ENCODE data around the gene AKAP9.
"Not testable (repeated sequence)": the region's sequence is repeated elsewhere in the genome, so short reads cannot be mapped to it uniquely, and the experiment has no call there.

The AKAP9 gene

DNA sequence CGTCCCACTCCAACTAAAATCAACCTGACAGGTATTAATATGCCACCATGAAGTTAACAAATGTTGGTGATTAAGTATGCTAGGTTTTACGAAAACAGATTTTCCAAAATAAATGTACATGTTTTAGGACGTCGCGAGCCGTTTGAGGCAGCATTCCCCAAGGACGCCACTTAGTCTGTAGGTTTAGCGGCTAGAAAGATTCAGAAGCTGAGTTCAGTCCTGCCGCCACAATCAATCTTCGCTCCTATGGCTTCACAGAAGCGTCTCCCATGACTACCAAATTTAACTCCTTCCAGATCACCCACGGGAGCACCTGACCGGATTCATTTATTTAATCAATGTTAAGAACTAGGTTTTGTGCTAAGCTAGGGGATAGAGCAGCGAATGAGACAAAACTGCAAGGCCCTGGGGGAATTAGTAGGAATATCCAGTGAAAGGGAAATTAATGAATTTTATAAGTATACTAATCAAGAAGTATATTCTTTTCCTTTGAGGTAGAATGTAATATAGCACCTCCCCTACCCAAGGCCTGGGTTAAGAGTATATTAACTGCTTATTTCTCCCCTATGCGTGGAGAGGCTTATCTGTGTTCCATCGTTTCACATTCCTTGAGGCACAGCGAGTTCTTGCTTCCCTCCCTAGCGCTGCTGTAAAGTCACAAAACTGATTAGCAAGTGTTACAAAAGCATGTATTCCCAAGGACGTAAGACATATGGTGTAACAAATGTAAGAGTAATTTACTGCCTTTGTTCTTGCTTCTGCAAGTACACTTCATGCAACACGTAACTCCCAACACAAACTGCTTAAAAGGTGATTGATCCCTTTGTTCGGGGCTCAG lies 194.6 kb downstream of the AKAP9 start:
- DNase-seq: no peak

GRCh38 chr7:92137557-92137956 lies 196.9 kb downstream of the AKAP9 start:
- no peak for DNase-seq

DNA sequence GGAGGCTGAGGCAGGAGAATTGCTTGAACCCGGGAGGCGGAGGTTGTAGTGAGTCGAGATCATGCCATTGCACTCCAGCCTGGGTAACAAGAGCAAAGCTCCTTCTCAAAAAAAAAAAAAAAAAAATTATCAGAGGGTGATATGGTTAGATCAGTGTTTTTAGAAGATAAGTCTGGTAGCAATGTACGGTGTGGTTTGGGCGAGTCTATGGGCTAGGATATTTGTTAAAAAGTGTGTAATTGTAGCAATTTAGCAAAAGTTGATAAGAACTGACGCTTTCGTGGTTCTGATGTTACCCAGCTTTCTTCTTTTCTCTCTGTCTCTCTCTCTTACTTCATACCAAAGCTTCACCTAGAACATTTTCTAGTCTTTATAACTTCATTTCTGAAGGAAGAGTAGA lies 200.5 kb downstream of the AKAP9 start:
- DNase-seq: no peak

GRCh38 chr7:92142791-92143190 lies 202.1 kb downstream of the AKAP9 start:
- DNase-seq: not testable (repeated sequence)

GRCh38 chr7:92143192-92143880 lies 202.7 kb downstream of the AKAP9 start:
- not testable (repeated sequence) for DNase-seq

GRCh38 chr7:92149736-92150239 lies 209.1 kb downstream of the AKAP9 start:
- DNase-seq: no peak

- DNase-seq: no peak
These were observed 209.9 kb downstream of the AKAP9 start for GRCh38 chr7:92150450-92151017.

- no peak for DNase-seq
These were observed 214.6 kb downstream of the AKAP9 start for GRCh38 chr7:92155108-92155739.

GRCh38 chr7:92156990-92157389 lies 216.3 kb downstream of the AKAP9 start:
- DNase-seq: no peak

DNA sequence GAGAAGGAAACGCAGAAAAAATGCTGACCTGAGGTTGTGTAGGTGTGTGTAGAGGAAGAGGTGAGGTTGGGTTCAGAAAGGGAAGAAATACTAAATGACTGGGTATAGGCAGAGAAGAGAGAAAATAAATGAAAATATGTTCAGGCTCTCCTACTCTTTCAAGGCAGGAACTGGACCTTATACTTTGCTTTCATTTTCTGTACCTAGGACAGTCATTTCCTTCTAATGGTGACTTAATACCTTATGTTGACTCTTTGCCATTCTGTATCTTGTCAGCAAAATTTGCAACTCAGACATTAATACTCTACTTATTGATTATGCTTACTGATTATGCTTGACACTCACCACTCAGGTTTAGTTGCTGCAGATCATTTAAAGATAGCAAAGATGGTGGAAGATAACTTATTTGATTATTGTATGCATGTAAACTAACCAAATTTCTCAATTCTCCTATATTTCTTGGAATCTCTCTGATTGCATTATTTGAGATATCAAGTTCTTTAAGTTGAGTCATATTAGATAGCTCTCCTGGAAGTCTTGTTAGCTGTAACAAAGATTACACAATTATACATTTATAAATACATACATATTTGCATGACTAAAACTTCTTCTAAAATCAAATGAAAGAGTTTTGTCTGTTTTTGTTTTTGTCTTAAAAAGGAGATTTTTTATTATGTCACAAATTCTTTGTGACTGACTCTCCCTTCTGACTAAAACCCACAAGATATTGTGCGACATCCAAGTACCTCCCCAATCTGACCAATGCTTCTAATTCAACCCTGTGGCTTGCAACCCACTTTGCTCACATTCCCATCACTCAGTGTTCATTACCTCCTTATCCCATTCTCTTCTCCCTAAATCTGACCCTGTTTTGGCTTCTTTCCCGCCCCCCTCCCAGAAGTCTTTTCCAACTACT lies 218.3 kb downstream of the AKAP9 start:
- DNase-seq: no peak

Data from RPMI8226 (cell line).